ENCODE results near the gene GJB2.

Gene GJB2
- total RNA-seq: 0.66 to 34.7 (median 7.1) reads per million in 17 experiments

DNA sequence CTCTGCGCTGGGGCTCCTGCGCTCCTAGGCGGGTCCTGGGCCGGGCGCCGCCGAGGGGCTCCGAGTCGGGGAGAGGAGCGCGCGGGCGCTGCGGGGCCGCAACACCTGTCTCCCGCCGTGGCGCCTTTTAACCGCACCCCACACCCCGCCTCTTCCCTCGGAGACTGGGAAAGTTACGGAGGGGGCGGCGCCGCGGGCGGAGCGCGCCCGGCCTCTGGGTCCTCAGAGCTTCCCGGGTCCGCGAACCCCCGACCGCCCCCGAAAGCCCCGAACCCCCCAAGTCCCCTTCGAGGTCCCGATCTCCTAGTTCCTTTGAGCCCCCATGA, at the start of gene GJB2:
Gene GJB2, minus strand, starts transcription at position 103 of the 326 bp plus-strand sequence. CDS start 3,357 bp downstream, outside the sequence.
- peak in 1 of 4 experiments; percentile 34 for DNase-seq

- DNase-seq: no peak
These were observed 48.9 kb upstream of the GJB2 start for GRCh38 chr13:20241593-20241992.

GRCh38 chr13:20239748-20240147, 47.0 kb upstream of the GJB2 start:
- no peak for DNase-seq

- no peak for DNase-seq
These were observed 40.0 kb upstream of the GJB2 start for GRCh38 chr13:20232556-20233277.

- peak in 2 of 4 experiments; percentile 31 to 51 for DNase-seq
These were observed 39.3 kb upstream of the GJB2 start, which contains the start of gene GJB6 for GRCh38 chr13:20231839-20232555. TSS of gene GJB6 (minus strand) at chr13:20232319. CDS start at chr13:20223480, 8,839 bp downstream.

- no peak for DNase-seq
These were observed 38.4 kb upstream of the GJB2 start for GRCh38 chr13:20230913-20231838.

- peak in 3 of 4 experiments; percentile 10 to 28 (median 17) for DNase-seq
These were observed 35.0 kb upstream of the GJB2 start for GRCh38 chr13:20227730-20228129.

GRCh38 chr13:20227288-20227687, 34.5 kb upstream of the GJB2 start:
- DNase-seq: no peak

DNA sequence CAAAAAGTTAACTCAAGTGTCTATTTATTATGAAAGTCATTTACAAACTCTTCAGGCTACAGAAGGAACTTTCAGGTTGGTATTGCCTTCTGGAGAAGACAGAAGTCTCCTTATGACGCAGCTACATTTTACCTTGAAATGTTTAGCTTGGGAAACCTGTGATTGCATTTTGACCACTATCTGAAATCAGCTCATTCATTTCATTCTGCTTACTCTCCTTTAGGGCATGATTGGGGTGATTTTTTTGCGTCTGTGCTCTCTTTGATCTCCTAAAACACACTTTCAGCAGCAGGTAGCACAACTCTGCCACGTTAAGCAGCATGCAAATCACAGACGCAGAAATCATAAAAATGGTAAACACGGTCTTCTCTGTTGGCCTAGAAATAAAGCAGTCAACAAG, 29.8 kb upstream of the GJB2 start:
- DNase-seq: no peak

GRCh38 chr13:20221772-20222171, 29.0 kb upstream of the GJB2 start:
- peak; percentile 90 to 97 (median 94) for DNase-seq

- DNase-seq: peak in 3 of 4 experiments; percentile 31 to 50 (median 38)
These were observed 26.8 kb upstream of the GJB2 start for GRCh38 chr13:20219577-20219976.

GRCh38 chr13:20217168-20217567, 24.4 kb upstream of the GJB2 start:
- DNase-seq: no peak

GRCh38 chr13:20209948-20210347, 17.2 kb upstream of the GJB2 start:
- no peak for DNase-seq

- no peak for DNase-seq
These were observed 14.0 kb upstream of the GJB2 start for GRCh38 chr13:20206698-20207235.

DNA sequence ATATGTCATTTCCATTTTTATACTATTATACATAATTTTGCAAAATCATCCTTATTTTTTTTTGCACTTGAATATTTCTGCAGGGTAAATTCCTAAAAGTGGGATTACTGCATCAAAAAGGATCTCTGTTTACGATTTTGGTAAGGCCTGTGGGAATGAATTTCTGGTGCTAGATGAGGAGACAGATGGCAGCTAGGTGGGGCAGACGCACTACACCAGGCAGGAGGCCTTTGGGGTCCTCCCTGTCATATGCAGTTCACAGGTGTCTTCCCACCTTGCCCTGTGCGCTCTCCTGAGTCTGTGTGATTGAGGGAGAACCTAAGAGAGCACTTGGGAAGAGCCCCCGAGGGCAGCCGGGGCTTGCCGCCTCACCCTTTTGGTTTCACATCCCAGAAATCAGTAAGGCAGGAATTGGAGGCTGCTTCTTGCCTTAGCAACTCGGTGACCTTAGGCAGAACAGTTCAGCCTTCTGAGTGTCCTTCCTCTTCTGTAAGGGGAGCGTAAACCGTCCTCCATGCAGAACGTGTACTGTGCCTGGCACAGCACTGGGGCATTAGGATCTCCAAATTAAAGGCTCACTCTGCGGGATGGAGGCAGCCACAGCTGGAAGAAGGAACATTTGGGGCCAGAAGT, 13.4 kb upstream of the GJB2 start:
- peak in 3 of 4 experiments; percentile 27 to 48 (median 40) for DNase-seq

DNA sequence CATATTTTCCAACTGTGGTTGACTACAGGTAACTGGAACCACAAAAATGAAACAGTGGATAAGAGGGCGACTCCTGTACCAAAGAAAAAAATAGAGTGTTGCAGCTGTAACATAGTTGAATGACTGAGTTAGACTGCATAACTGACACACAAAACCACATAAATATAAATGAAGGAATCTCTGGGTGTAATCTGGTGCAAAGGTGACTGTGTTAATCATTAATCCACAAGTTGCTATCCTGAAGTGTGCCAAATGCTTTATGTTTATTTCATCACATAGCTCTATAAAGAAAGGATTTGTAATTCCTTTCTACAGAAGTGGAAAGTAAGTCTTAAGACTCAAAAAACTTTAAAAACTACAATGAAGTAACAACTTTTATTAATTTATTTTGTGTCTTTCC, 6.0 kb upstream of the GJB2 start:
- DNase-seq: no peak

- DNase-seq: peak; percentile 57 to 61 (median 58)
These were observed 4.7 kb upstream of the GJB2 start for GRCh38 chr13:20197361-20197834.

DNA sequence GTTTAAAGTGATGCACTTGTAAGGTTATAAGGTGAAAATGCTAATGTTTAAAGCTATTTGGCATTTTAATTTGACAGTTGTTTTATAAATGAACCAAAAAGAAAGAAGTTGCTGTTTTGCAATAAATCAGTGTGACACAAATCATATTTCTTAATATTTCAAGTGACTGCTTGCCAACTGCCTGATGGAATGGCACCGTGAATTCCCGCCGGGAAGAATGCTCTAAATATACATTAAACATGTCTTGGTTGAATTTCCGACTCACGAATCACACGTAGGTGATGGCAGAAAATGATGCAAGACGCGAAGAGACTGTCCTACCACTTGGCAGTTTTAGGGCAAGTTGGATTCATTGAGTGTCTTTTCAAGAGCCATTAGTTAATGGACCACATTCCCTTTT, 3.1 kb upstream of the GJB2 start:
- peak in 3 of 4 experiments; percentile 28 to 52 (median 36) for DNase-seq

DNA sequence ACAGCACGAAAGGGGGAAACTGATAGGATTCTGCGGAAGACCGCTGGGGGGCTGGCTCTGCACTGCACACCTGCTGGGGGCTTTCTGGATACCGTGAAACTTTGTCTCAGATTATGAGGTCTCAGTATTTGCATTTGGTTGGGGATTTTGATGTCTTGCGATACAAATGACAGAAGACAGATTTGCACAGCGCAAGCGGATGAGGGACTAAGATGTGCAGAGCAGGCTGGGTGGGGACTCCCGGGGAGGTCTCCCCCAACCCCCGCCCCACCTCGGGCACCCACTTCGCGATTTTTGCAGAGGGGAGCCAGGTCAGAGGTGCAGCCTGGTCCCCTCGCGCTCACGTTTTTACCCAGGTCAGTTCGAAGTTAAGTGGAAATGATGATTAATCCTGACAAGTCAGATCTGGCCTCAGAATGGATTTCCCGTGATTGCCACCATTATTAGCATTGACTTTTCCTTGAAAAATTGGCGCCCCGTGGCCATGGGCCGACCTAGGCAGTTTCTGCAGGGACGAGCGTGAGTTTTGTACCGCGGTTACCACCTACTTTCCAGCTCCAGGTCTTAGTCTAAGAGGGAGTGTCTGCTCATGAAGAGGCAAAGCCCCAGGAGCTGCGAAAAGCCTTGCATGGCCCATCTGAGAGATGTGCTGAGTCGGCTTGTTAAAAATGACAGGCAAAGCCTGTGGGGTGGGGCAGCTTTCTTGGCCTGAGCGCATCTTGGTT, 1.3 kb upstream of the GJB2 start:
- no peak for DNase-seq

- DNase-seq: no peak
These were observed 596 bp upstream of the GJB2 start for GRCh38 chr13:20193162-20193906.

Data from suppressor macrophage (primary cell).